ENCODE results near the gene TH. TPM values are rescaled to one million over a fixed set of nuclear protein-coding genes. Genes with fewer than 3 reads are reported as not detected.
A peak's percentile ranks its signal among the peaks of the same experiment; 100 is the strongest.

Gene TH
- polyA plus RNA-seq, 1 donor from 2014 or later, result 3.6 TPM

GRCh38 chr11:2149864-2150847, 21.5 kb downstream of the TH start:
- H3K4me3 ChIP-seq (ENCODE audit: low read length), result no peak overlapping the region
- H3K27me3 ChIP-seq (ENCODE audit: insufficient read depth, low read depth, low read length), result peaks cover 31% of the 10 kb centered on the region
- no peaks in the 10 kb centered on the region for H3K9me2 ChIP-seq (ENCODE audit: insufficient read depth, low read length)
- H2AFZ ChIP-seq (ENCODE audit: low read depth, low read length), result no peak overlapping the region
- H3K36me3 ChIP-seq (ENCODE audit: insufficient read depth, low read length), result no peaks in the 10 kb centered on the region
- TF ChIP-seq TAF1 (IDR thresholded peaks at IDR 0.05; ENCODE audit: low read depth) (no peak), RAD21 (conservative IDR thresholded peaks at IDR 0.05) (peak; percentile 78), POLR2AphosphoS5 (IDR thresholded peaks at IDR 0.05) (no peak), SMC3 (conservative IDR thresholded peaks at IDR 0.05; ENCODE audit: poor library complexity) (peak; percentile 77), EP300 (conservative IDR thresholded peaks at IDR 0.05; ENCODE audit: poor library complexity, severe bottlenecking) (no peak), EZH2 (IDR thresholded peaks at IDR 0.05; ENCODE audit: borderline replicate concordance, insufficient read depth, low read length, poor library complexity, severe bottlenecking) (no peak), MXI1 (conservative IDR thresholded peaks at IDR 0.05; ENCODE audit: poor library complexity, severe bottlenecking) (no peak)
- TF ChIP-seq, protein P1, sequence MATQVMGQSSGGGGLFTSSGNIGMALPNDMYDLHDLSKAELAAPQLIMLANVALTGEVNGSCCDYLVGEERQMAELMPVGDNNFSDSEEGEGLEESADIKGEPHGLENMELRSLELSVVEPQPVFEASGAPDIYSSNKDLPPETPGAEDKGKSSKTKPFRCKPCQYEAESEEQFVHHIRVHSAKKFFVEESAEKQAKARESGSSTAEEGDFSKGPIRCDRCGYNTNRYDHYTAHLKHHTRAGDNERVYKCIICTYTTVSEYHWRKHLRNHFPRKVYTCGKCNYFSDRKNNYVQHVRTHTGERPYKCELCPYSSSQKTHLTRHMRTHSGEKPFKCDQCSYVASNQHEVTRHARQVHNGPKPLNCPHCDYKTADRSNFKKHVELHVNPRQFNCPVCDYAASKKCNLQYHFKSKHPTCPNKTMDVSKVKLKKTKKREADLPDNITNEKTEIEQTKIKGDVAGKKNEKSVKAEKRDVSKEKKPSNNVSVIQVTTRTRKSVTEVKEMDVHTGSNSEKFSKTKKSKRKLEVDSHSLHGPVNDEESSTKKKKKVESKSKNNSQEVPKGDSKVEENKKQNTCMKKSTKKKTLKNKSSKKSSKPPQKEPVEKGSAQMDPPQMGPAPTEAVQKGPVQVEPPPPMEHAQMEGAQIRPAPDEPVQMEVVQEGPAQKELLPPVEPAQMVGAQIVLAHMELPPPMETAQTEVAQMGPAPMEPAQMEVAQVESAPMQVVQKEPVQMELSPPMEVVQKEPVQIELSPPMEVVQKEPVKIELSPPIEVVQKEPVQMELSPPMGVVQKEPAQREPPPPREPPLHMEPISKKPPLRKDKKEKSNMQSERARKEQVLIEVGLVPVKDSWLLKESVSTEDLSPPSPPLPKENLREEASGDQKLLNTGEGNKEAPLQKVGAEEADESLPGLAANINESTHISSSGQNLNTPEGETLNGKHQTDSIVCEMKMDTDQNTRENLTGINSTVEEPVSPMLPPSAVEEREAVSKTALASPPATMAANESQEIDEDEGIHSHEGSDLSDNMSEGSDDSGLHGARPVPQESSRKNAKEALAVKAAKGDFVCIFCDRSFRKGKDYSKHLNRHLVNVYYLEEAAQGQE (IDR thresholded peaks at IDR 0.05; ENCODE audit: borderline replicate concordance), result no peak
- TF ChIP-seq, protein P2, sequence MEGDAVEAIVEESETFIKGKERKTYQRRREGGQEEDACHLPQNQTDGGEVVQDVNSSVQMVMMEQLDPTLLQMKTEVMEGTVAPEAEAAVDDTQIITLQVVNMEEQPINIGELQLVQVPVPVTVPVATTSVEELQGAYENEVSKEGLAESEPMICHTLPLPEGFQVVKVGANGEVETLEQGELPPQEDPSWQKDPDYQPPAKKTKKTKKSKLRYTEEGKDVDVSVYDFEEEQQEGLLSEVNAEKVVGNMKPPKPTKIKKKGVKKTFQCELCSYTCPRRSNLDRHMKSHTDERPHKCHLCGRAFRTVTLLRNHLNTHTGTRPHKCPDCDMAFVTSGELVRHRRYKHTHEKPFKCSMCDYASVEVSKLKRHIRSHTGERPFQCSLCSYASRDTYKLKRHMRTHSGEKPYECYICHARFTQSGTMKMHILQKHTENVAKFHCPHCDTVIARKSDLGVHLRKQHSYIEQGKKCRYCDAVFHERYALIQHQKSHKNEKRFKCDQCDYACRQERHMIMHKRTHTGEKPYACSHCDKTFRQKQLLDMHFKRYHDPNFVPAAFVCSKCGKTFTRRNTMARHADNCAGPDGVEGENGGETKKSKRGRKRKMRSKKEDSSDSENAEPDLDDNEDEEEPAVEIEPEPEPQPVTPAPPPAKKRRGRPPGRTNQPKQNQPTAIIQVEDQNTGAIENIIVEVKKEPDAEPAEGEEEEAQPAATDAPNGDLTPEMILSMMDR (IDR thresholded peaks at IDR 0.05; ENCODE audit: poor library complexity, severe bottlenecking), result peak; percentile 80
- H3K9ac ChIP-seq (ENCODE audit: low read length), result no peak overlapping the region
- no peaks in the 10 kb centered on the region for H4K20me1 ChIP-seq (ENCODE audit: insufficient read depth)
- H3K4me2 ChIP-seq (ENCODE audit: low read length), result no peak overlapping the region
- no peaks in the 10 kb centered on the region for H3K9me3 ChIP-seq (ENCODE audit: low read length)
- H3K27ac ChIP-seq (ENCODE audit: low read length), result no peak overlapping the region
- H3F3A ChIP-seq (ENCODE audit: insufficient read depth, low read length, poor library complexity, severe bottlenecking), result no peaks in the 10 kb centered on the region
- no peaks in the 10 kb centered on the region for H3K79me2 ChIP-seq (replicated peaks; ENCODE audit: insufficient read depth, low read length)

DNA sequence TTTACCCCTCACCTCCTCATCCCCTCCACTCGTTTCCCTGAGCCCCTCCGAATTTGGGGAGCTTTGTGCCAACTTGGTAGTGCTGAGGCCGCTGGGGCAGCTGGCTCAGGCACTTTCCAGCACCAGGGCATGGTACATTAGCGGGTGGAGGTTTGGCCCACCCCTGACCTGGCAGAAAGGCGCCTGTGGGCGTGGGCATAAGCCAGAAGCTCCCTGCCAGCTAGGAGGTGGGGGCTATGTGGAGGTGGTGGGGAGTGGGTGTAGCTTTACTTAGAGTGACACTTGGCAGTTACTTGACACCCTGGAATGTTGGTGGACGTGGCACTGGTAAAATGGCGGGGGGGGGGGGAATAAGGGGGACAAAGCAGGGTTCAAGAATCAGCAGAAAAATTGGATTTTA, 22.2 kb downstream of the TH start:
- Histone ChIP-seq H3K9ac (ENCODE audit: low read length) (no peak overlapping the region), H2AFZ (ENCODE audit: low read depth, low read length) (no peak overlapping the region), H3K27me3 (ENCODE audit: insufficient read depth, low read depth, low read length) (peaks cover 38% of the 10 kb centered on the region), H3K9me3 (ENCODE audit: low read length) (no peaks in the 10 kb centered on the region), H3K4me2 (ENCODE audit: low read length) (no peak overlapping the region), H3K9me2 (ENCODE audit: insufficient read depth, low read length) (no peaks in the 10 kb centered on the region), H3K36me3 (ENCODE audit: insufficient read depth, low read length) (no peaks in the 10 kb centered on the region), H4K20me1 (ENCODE audit: insufficient read depth) (no peaks in the 10 kb centered on the region), H3F3A (ENCODE audit: insufficient read depth, low read length, poor library complexity, severe bottlenecking) (no peaks in the 10 kb centered on the region), H3K27ac (ENCODE audit: low read length) (no peak overlapping the region), H3K4me3 (ENCODE audit: low read length) (no peak overlapping the region), H3K79me2 (replicated peaks; ENCODE audit: insufficient read depth, low read length) (no peaks in the 10 kb centered on the region)
- TF ChIP-seq EP300 (conservative IDR thresholded peaks at IDR 0.05; ENCODE audit: poor library complexity, severe bottlenecking) (no peak), MXI1 (conservative IDR thresholded peaks at IDR 0.05; ENCODE audit: poor library complexity, severe bottlenecking) (no peak), RAD21 (conservative IDR thresholded peaks at IDR 0.05) (no peak), TAF1 (IDR thresholded peaks at IDR 0.05; ENCODE audit: low read depth) (no peak), SMC3 (conservative IDR thresholded peaks at IDR 0.05; ENCODE audit: poor library complexity) (no peak), POLR2AphosphoS5 (IDR thresholded peaks at IDR 0.05) (no peak), EZH2 (IDR thresholded peaks at IDR 0.05; ENCODE audit: borderline replicate concordance, insufficient read depth, low read length, poor library complexity, severe bottlenecking) (no peak)
- TF ChIP-seq, protein P1 (IDR thresholded peaks at IDR 0.05; ENCODE audit: borderline replicate concordance), result no peak
- TF ChIP-seq, protein P2 (IDR thresholded peaks at IDR 0.05; ENCODE audit: poor library complexity, severe bottlenecking), result no peak
